H7 (cell line): Measurements from ENCODE around the gene ELOVL6. TPM values are rescaled to one million over a fixed set of nuclear protein-coding genes. Genes with fewer than 3 reads are reported as not detected.
"Not testable (repeated sequence)": the region's sequence is repeated elsewhere in the genome, so short reads cannot be mapped to it uniquely, and the experiment has no call there.

ENCODE experiments used
- DNase-seq: peaks from one replicate; pipeline ENCODE4 v3.0.0; 2012
- H3K27me3 ChIP-seq: 2 replicates; pipeline ENCODE4 v1.6.0; 2011; ENCODE audit warnings: mild to moderate bottlenecking, low read length; ENCODE audit not compliant: control insufficient read depth, insufficient read depth
- H3K36me3 ChIP-seq: replicated peaks from 2 replicates; pipeline ENCODE4 v1.5.1; 2011; ENCODE audit warnings: low read length; ENCODE audit not compliant: control insufficient read depth, insufficient read depth
- H3K4me3 ChIP-seq: 2 replicates; pipeline ENCODE4 v1.5.1; 2011; ENCODE audit warnings: low read depth, mild to moderate bottlenecking, control low read depth, low read length, moderate library complexity; ENCODE audit not compliant: insufficient read depth
- total RNA-seq: library from RNA; depleted of rRNA; stranded (reverse); fragments of >200 nt; shearing (Covaris generic); gene quantifications from 2 replicates; pipeline ENCODE4 v1.2.3, GENCODE V29; 2014; rRNA removed

The ELOVL6 gene, protein sequence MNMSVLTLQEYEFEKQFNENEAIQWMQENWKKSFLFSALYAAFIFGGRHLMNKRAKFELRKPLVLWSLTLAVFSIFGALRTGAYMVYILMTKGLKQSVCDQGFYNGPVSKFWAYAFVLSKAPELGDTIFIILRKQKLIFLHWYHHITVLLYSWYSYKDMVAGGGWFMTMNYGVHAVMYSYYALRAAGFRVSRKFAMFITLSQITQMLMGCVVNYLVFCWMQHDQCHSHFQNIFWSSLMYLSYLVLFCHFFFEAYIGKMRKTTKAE
- 22.8 and 30.0 TPM in 2 replicates for total RNA-seq

DNA sequence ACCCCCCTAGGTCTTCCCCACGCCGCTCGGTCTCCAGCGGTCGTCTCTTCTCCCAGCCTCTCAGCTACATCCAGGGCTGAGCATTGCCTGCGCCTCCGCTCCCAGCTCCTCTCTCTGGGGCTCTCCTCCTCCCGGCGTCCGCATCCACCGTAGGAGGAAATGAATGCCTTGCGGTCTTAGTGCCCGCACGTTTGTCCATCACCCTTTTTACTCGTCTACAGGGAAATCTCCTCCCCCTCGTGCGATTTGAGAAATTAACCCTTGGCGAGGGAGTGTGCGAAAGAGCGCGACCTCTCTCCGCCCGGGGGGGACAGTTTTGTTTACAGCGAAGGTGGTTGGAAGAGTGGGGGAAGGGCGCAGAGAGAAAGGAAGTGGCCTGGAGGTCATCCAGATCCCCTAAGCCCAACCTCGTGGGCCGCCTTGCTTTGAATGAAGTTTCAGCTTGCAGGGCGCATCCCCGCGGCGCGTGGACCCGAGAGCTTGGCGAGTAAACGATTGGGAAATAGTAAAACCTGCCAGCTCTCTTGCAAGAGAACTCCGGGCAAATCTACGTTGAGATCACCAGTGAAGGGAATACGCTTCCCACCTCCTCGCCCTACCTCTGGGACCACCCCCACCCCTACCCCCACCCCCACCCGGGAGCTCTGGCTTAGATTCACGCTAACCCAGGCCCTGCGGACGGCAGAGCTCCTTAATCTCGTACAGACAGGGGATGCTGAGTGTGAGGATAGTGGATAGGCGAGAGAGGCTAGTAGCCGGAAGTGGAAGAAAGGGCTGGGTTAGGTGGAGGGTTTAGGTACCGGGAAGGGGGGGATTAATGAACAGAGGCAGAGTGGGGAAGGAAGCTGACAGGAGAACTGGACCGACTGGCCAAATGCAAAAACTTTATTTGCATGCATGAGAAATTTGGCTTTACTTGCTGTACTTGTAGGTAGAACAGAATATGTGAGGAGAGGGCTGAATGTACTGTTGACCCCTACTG lies at the start of gene ELOVL6:
ELOVL6 (minus strand) TSS at position 181 of the 982 bp plus-strand sequence. CDS start 280 bp downstream, outside the sequence.
- Histone ChIP-seq H3K36me3 (no peaks in the 10 kb centered on the region), H3K27me3 (no peaks in the 10 kb centered on the region), H3K4me3 (peak within 1 kb of the TSS; percentile 59)
- peak; percentile 84 for DNase-seq

DNA sequence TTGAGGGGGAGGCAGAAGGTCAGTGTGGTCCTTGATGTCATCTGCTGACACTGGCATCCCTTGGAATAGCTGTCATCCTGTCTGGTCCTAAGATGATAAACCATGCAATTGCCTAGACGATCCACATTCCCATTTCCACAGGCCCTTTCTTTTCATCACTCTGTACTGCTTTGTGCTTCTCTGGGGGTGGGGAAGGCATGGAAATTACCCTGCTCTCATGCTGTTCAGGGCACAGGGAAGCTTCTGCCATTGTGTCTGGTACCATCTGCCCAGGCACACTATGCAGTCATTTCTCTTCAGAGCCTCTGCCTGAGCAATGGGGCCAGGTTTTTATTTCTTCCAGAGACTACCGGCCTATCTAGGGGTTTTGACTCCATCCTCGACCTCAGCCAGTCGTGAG lies 49.7 kb upstream of the ELOVL6 start:
- Histone ChIP-seq H3K4me3 (no peak overlapping the region), H3K36me3 (no peaks in the 10 kb centered on the region), H3K27me3 (no peaks in the 10 kb centered on the region)
- DNase-seq, result no peak

DNA sequence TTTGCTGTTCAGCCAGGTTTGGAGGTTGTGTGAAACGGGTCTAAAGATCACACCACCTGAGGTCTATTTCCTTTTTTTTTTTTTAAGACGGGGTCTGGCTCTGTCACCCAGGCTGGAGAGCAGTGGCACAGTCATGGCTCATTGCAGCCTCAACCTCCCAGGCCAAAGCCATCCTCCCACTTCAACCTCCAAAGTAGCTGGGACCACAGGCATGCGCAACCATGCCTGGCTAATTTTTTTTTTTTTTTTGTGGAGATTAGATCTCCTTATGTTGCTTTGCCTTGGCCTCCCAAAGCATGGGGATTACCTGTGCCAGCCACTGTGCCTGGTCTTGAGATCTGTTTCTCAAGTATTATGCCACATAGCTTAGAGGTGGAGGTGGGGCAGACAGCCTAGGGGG lies 49.2 kb upstream of the ELOVL6 start:
- no peaks in the 10 kb centered on the region for H3K36me3 ChIP-seq
- no peaks in the 10 kb centered on the region for H3K27me3 ChIP-seq
- no peak overlapping the region for H3K4me3 ChIP-seq
- DNase-seq, result no peak

DNA sequence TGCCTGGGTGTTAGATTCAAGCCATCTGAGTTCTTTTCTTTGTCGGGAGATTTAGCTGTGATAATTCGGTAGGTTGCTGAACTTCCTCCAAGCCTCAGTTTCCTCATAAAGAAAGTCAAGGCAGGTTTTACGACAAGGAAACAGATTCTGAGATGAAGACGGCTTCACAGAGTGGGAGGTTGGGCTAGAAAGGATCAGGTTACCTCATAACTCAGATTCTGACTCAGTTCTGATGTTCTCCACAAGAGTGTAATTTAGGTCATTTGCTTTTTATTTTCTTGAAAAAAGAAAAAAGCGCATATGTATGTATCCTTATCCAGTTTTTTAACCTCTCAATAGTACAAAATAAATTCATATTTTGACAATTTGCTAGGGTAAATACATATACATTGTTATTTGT lies 47.2 kb upstream of the ELOVL6 start:
- no peak overlapping the region for H3K4me3 ChIP-seq
- DNase-seq, result no peak
- no peaks in the 10 kb centered on the region for H3K36me3 ChIP-seq
- H3K27me3 ChIP-seq, result no peaks in the 10 kb centered on the region

DNA sequence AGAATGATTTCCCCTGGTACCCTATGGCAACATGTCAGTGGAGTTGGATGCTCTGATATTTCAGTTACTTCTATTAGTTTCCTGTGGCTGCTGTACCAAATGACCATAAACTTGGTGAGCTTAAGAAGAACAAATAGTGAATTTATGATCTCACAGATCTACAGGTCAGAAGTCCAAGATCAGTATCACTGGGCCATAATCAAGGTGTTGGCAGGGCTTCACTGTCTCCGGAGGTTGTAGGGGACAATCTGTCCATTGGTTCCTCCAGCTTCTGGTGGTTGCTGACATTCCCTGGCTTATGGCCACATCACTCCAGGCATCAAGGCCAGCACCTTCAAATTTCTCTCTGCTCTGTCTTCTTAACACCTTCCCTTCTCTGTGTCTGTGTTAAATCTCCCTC lies 37.9 kb upstream of the ELOVL6 start:
- H3K36me3 ChIP-seq, result no peaks in the 10 kb centered on the region
- DNase-seq, result no peak
- H3K4me3 ChIP-seq, result no peak overlapping the region
- H3K27me3 ChIP-seq, result no peaks in the 10 kb centered on the region

DNA sequence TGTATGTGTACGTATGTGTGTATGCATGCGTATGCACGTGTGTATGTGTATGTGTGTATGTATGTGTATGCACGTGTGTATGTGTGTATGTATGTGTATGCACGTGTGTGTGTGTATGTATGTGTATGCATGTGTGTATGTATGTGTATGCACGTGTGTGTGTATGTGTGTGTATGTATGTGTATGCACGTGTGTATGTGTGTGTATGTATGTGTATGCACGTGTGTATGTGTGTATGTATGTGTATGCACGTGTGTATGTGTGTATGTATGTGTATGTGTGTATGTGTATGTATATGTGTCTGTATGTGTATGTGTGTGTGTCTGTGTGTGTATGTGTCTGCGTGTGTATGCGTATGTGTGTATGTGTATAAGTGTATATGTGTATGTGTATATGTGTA lies 35.2 kb upstream of the ELOVL6 start:
- not testable (repeated sequence) for H3K27me3 ChIP-seq, H3K36me3 ChIP-seq, H3K4me3 ChIP-seq, DNase-seq

DNA sequence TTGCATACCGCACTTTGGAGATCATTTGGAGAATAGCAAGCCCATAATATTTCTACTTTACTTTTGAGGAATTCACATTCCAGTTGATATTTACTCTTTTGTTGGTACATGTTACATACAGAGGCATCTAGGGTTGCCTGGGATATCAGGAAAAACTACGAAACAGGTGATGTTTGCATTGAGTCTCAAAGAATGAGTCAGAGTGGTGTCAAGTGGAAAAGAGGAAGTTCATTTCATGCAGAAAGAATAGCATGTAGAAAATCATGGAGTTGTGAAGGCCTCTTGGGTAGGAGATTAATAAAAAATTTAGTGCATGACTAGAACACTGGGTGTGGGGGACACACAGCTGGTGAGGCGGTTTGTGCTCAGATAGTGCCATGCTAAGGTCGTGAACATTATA lies 33.5 kb upstream of the ELOVL6 start:
- Histone ChIP-seq H3K27me3 (no peaks in the 10 kb centered on the region), H3K36me3 (no peaks in the 10 kb centered on the region), H3K4me3 (no peak overlapping the region)
- no peak for DNase-seq

DNA sequence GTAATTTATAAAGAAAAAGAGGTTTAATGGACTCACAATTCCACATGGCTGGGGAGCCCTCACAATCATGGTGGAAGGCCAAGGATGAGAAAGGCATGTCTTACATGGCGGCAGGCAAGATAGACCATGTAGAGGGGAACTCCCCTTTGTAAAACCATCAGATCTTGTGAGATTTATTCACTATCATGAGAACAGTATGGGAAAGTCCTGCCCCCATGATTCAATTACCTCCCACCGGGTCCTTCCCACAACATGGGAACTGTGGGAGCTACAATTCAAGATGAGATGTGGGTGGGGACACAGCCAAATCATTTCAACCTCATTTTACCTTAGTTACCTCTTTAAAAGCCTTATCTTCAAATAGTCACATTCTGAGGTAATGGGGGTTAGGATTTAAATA lies 30.9 kb upstream of the ELOVL6 start:
- Histone ChIP-seq H3K36me3 (no peaks in the 10 kb centered on the region), H3K27me3 (no peaks in the 10 kb centered on the region), H3K4me3 (no peak overlapping the region)
- no peak for DNase-seq

DNA sequence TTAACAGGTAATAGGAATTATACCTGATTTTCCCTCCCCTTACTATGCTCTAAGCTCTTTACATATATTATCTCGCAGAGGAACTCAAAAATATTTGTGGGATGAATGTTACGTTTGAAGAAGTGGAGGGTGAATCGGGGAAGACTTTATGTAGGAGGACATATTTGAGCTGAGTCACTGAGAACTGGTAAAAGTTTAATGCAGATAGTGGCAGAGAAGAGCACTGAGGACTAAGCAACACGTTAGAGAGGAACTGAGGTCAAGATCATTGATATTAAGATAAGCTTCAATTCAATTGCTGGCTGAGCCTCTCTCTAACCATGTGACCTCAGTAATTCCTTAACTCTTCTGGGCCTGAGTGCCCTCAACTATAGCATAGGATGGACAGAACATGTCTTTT lies 26.4 kb upstream of the ELOVL6 start:
- no peak for DNase-seq
- Histone ChIP-seq H3K36me3 (no peaks in the 10 kb centered on the region), H3K27me3 (no peaks in the 10 kb centered on the region), H3K4me3 (no peak overlapping the region)

DNA sequence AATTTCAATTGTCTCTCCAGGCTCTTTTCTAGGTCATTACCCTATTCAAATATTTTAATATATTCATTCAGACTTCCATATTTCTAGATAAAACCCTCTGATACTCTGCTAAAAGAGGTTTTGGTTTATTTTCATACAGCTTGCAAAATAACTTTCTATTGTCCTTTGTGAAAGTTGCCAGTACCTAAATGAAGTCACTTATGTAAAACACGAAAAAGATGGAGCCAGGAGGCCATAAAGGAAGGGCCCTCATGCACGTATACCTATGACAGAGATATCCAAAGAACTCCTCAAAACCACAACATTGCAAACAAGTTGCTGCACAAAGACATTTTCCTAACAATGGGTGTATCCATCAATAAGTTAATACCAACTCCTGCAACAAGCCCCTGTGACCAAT lies 25.7 kb upstream of the ELOVL6 start:
- Histone ChIP-seq H3K36me3 (no peaks in the 10 kb centered on the region), H3K4me3 (no peak overlapping the region), H3K27me3 (no peaks in the 10 kb centered on the region)
- no peak for DNase-seq

DNA sequence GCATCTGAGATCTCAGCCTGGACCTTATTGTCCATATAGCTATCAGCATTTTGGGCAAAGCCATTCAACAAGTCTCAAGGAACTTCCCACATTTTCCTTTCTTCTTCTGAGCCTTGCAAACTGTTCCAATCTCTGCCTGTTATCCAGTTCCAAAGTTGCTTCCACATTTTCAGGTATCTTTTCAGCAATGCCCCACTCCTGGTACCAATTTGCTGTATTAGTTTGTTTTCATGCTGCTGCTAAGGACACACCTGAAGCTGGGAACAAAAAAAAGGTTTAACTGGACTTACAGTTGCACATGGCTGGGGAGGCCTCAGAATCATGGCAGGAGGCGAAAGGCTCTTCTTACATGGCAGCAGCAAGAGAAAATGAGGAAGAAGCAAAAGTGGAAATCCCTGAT lies 20.5 kb upstream of the ELOVL6 start:
- not testable (repeated sequence) for H3K4me3 ChIP-seq, H3K27me3 ChIP-seq, DNase-seq, H3K36me3 ChIP-seq

DNA sequence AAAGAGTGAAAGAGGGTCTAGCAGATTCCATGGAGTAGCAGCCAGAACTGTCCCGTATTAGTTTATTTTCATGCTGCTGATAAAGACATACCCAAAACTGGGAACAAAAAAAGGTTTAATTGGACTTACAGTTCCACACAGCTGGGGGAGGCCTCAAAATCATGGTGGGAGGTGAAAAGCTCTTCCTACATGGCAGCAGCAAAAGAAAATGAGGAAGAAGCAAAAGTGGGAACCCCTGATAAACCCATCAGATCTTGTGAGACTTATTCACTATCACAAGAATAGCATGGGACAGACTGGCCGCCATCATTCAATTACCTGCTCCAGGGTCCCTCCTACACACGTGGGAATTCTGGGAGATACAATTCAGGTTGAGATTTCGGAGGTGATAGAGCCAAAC lies 18.8 kb upstream of the ELOVL6 start:
- not testable (repeated sequence) for H3K27me3 ChIP-seq, H3K4me3 ChIP-seq, DNase-seq, H3K36me3 ChIP-seq

DNA sequence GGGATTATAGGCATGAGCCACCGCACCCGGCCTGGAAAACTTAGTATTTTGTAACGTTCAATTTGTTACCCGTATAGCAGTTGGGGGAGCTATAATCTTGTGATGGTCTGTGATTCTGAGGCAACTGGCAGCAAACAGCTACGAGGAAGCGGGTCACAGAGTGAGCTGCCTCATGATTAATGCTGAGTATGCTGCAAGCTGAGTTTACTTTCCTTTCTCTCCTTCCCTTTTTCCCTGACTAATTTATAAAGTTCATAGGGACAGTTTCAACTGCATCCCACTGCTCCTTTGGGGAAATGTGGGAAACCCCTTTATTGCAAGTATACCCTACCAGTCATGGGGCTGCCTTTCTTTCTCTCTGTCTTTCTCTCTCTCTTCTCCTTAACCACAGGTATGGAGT lies 17.7 kb upstream of the ELOVL6 start:
- no peaks in the 10 kb centered on the region; the same call in 1 of the 2 replicates for H3K36me3 ChIP-seq
- no peak for DNase-seq

DNA sequence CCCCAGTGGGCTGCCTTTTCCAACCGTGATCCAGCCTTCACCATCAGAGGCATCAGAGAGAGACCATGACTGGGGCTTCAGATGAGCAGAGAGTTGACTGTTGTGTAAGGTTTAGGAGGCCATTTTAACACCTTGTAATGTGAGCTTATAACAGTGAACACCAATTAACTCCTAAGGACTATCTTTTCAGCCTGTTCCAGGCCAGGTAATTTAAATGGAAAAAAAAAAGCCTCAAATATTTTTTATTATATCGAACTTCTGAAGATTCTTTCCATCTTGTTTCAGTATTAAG lies 13.3 kb upstream of the ELOVL6 start:
- no peak for DNase-seq
- Histone ChIP-seq H3K27me3 (no peaks in the 10 kb centered on the region), H3K36me3 (no peaks in the 10 kb centered on the region; the same call in 1 of the 2 replicates), H3K4me3 (no peak overlapping the region)

More for the DNA sequence above, 17.7 kb upstream of the ELOVL6 start:
- no peaks in the 10 kb centered on the region for H3K27me3 ChIP-seq
- H3K4me3 ChIP-seq, result no peak overlapping the region
